ENCODE measurements around the gene CMTM4. TPM values are rescaled to one million over a fixed set of nuclear protein-coding genes. Genes with fewer than 3 reads are reported as not detected.

Gene CMTM4
- total and polyA plus RNA-seq, 2 experiments from 2014 or later: 14.1 to 77.0 TPM

DNA sequence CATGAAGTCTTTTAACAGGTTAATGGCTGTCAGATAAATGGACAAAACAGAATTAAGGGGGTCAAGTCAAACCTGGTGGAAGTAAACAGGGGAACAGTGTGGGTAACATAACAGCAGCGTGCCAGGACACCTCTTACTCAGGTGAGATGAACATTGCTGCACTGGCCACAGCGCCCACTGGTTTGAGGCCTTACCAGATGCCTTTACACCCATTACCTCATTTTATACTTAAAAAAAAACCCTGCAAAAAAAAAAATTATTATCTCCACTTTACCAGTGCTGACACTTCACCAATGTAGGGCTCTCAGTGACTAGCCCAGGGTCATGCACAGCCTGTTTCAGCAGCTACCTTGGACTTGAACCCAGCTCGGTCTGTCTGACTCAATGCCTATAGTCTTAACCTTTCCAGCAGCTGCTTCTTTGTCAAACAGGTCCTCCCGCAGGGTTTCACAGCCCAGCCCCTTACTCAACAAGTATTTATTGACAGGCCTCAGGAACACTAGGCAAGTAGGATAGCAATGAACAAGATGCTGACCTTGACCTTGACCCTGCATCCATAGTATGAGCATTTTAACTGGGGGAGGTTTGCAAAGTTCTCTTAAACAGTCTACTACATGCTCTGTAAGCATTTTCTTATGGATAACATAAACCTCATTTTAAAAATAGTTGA, 61.9 kb downstream of the CMTM4 start:
- Mint-ChIP-seq H3K9me3 (0 out of 3 replicates have a peak, but pooled peaks cover 2% of the 10 kb centered on the region), H3K27ac (no peak overlapping the region), H3K36me3 (ENCODE audit: low read depth) (peaks cover 31% of the 10 kb centered on the region), H3K4me1 (peaks cover 18% of the 10 kb centered on the region), H3K4me3 (no peak overlapping the region), H3K27me3 (ENCODE audit: insufficient read depth, low read depth, poor library complexity) (no peaks in the 10 kb centered on the region)
- Histone ChIP-seq H3K4me2 (no peak overlapping the region), H2AFZ (no peak overlapping the region), H3K4me3 (no peak overlapping the region), H3K27me3 (ENCODE audit: insufficient read depth) (no peaks in the 10 kb centered on the region), H4K20me1 (replicated peaks; ENCODE audit: insufficient read depth) (peaks cover 9% of the 10 kb centered on the region), H3F3A (replicated peaks; ENCODE audit: low read depth) (no peaks in the 10 kb centered on the region), H3K9me2 (ENCODE audit: insufficient read depth) (no peaks in the 10 kb centered on the region), H3K4me1 (ENCODE audit: insufficient read depth) (peaks cover 17% of the 10 kb centered on the region), H3K36me3 (ENCODE audit: insufficient read depth) (no peaks in the 10 kb centered on the region), H3K79me2 (replicated peaks; ENCODE audit: insufficient read depth) (peaks cover 9% of the 10 kb centered on the region; the same call in 1 of the 2 replicates), H3K27ac (ENCODE audit: low read depth) (no peak overlapping the region)
- TF ChIP-seq POLR2AphosphoS5 (IDR thresholded peaks at IDR 0.05; ENCODE audit: low read depth): no peak
- no peak for TF ChIP-seq STAT1 (IDR thresholded peaks at IDR 0.05; ENCODE audit: unreplicated experiment)
- no peak for TF ChIP-seq NANOG (IDR thresholded peaks at IDR 0.05; ENCODE audit: borderline replicate concordance)
- no peak for TF ChIP-seq REST (IDR thresholded peaks at IDR 0.05; ENCODE audit: unreplicated experiment)
- TF ChIP-seq EZH2 (IDR thresholded peaks at IDR 0.05; ENCODE audit: low read depth, unreplicated experiment): no peak
- TF ChIP-seq CREB1 (CRISPR knock-in tag; IDR thresholded peaks at IDR 0.05; ENCODE audit: low read depth): no peak
- TF ChIP-seq, protein P1, sequence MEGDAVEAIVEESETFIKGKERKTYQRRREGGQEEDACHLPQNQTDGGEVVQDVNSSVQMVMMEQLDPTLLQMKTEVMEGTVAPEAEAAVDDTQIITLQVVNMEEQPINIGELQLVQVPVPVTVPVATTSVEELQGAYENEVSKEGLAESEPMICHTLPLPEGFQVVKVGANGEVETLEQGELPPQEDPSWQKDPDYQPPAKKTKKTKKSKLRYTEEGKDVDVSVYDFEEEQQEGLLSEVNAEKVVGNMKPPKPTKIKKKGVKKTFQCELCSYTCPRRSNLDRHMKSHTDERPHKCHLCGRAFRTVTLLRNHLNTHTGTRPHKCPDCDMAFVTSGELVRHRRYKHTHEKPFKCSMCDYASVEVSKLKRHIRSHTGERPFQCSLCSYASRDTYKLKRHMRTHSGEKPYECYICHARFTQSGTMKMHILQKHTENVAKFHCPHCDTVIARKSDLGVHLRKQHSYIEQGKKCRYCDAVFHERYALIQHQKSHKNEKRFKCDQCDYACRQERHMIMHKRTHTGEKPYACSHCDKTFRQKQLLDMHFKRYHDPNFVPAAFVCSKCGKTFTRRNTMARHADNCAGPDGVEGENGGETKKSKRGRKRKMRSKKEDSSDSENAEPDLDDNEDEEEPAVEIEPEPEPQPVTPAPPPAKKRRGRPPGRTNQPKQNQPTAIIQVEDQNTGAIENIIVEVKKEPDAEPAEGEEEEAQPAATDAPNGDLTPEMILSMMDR (conservative IDR thresholded peaks at IDR 0.05; ENCODE audit: low read depth in 2 of 2): no peak
- no peak for TF ChIP-seq JUNB (IDR thresholded peaks at IDR 0.05; ENCODE audit: unreplicated experiment)
- no peak for TF ChIP-seq ZNF114 (CRISPR knock-in tag; IDR thresholded peaks at IDR 0.05)
- no peak for TF ChIP-seq ZNF462 (CRISPR knock-in tag; IDR thresholded peaks at IDR 0.05)
- no peak for TF ChIP-seq ETS1 (IDR thresholded peaks at IDR 0.05)
- no peak for TF ChIP-seq ZNF331 (CRISPR knock-in tag; IDR thresholded peaks at IDR 0.05; ENCODE audit: low read depth)
- TF ChIP-seq EZH2phosphoT487 (IDR thresholded peaks at IDR 0.05; ENCODE audit: unreplicated experiment): no peak
- ATAC-seq: no peak
- no peak for DNase-seq (ENCODE audit: low spot score)

Data from GM23338 (cell line).